HepG2 (cell line): ENCODE results near the gene SHC3.

Source experiments
- CTCF ChIP-seq: sonication (generic); formaldehyde crosslinking; IDR thresholded peaks from 2 replicates; pipeline ENCODE4 v1.5.0; 2020; ENCODE audit warnings: mild to moderate bottlenecking, missing genetic modification reagents, moderate library complexity
- DR1 ChIP-seq: sonication (generic); formaldehyde crosslinking; IDR thresholded peaks from 2 replicates; pipeline ENCODE4 v1.8.0; 2021; ENCODE audit warnings: mild to moderate bottlenecking, missing genetic modification reagents, inconsistent platforms
- EEA1 ChIP-seq: sonication (generic); formaldehyde crosslinking; IDR thresholded peaks from 2 replicates; pipeline ENCODE4 v1.5.1; 2020; ENCODE audit warnings: mild to moderate bottlenecking, missing genetic modification reagents, borderline replicate concordance
- FOSL1 ChIP-seq: sonication (generic); formaldehyde crosslinking; IDR thresholded peaks from 2 replicates; pipeline ENCODE4 v1.9.0; 2021; ENCODE audit warnings: missing genetic modification reagents, borderline replicate concordance
- TFAP4 ChIP-seq: sonication (generic); IDR thresholded peaks from 2 replicates; pipeline ENCODE4 v1.6.1; 2016; ENCODE audit warnings: low read depth, borderline replicate concordance
- ZNF280B ChIP-seq: sonication (generic); formaldehyde crosslinking; IDR thresholded peaks from 2 replicates; pipeline ENCODE4 v1.5.0; 2020; ENCODE audit warnings: missing genetic modification reagents, mild to moderate bottlenecking, borderline replicate concordance
- ZNF552 ChIP-seq: sonication (generic); formaldehyde crosslinking; IDR thresholded peaks from 2 replicates; pipeline ENCODE4 v1.9.0; 2022; ENCODE audit warnings: missing genetic modification reagents, mild to moderate bottlenecking, borderline replicate concordance
- ZNF644 ChIP-seq: IDR thresholded peaks from 2 replicates; pipeline ENCODE4 v1.6.1; 2016; ENCODE audit warnings: low read depth
- ZNF768 ChIP-seq: sonication (generic); formaldehyde crosslinking; IDR thresholded peaks from 2 replicates; pipeline ENCODE4 v1.4.0; 2020; ENCODE audit warnings: missing genetic modification reagents
- ZSCAN30 ChIP-seq: sonication (generic); formaldehyde crosslinking; IDR thresholded peaks from 2 replicates; pipeline ENCODE4 v1.5.0; 2020; ENCODE audit warnings: mild to moderate bottlenecking, missing genetic modification reagents

GRCh38 chr9:89187541-89187940, 8.9 kb upstream of the SHC3 start:
- no peak for TF ChIP-seq CTCF (CRISPR knock-in tag)
- no peak for TF ChIP-seq EEA1 (CRISPR knock-in tag)
- TF ChIP-seq TFAP4, result no peak
- no peak for TF ChIP-seq ZNF280B
- no peak for TF ChIP-seq FOSL1 (CRISPR knock-in tag)
- no peak for TF ChIP-seq ZNF552
- no peak for TF ChIP-seq DR1 (CRISPR knock-in tag)
- TF ChIP-seq ZSCAN30 (CRISPR knock-in tag), result no peak
- no peak for TF ChIP-seq ZNF644 (CRISPR knock-in tag)
- no peak for TF ChIP-seq ZNF768
